ENCODE measurements around the gene HOXD8. TPM values are rescaled to one million over a fixed set of nuclear protein-coding genes. Genes with fewer than 3 reads are reported as not detected.

Gene HOXD8
- total and polyA plus RNA-seq, 9 of the 15 experiments (the other 6 are each of a cell fraction or from before 2014, with no cell fraction given) = 0.04 to 0.15 TPM; not detected in 7

DNA sequence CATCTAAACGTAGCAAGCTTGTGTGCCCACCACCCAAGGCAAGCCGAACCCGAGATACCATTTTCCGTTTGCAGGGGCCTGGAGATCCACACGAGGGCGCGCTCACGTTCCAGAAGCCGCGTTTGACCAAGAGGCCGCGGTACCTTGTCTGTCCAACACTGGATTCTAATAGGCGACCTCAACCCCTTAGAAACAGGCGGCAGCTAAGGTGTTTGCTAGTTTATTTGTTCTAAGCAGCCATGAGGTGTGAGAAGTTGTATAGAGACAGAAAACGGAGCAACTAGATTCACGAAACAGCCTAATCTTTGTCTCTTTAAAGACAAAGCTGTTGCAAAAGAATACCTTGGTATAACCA, 18.2 kb upstream of the HOXD8 start (continued):
- no peak for TF ChIP-seq RFX7 (CRISPR knock-in tag; IDR thresholded peaks at IDR 0.05)
- TF ChIP-seq MTA1 (IDR thresholded peaks at IDR 0.05; ENCODE audit: borderline replicate concordance) = no peak
- no peak for TF ChIP-seq POLR2A (conservative IDR thresholded peaks at IDR 0.05)
- no peak for TF ChIP-seq SRSF7 (optimal IDR thresholded peaks at IDR 0.05; ENCODE audit: low read depth, low read length)
- TF ChIP-seq ZNF583 (CRISPR knock-in tag; IDR thresholded peaks at IDR 0.05) = no peak
- TF ChIP-seq ZNF12 (CRISPR knock-in tag; IDR thresholded peaks at IDR 0.05) = no peak
- TF ChIP-seq C11orf30 (IDR thresholded peaks at IDR 0.05; ENCODE audit: low read depth) = no peak
- TF ChIP-seq BMI1 (IDR thresholded peaks at IDR 0.05; ENCODE audit: low read length) = peak; percentile 38; the same call in 1 of the 2 replicates
- TF ChIP-seq, protein P1, sequence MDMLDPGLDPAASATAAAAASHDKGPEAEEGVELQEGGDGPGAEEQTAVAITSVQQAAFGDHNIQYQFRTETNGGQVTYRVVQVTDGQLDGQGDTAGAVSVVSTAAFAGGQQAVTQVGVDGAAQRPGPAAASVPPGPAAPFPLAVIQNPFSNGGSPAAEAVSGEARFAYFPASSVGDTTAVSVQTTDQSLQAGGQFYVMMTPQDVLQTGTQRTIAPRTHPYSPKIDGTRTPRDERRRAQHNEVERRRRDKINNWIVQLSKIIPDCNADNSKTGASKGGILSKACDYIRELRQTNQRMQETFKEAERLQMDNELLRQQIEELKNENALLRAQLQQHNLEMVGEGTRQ (CRISPR knock-in tag; IDR thresholded peaks at IDR 0.05) = no peak
- peak; percentile 37 to 63 for TF ChIP-seq RAD21 (CRISPR knock-in tag; conservative IDR thresholded peaks at IDR 0.05 in 1 of 2, IDR thresholded peaks at IDR 0.05 in 1 of 2)
- TF ChIP-seq, protein P2, sequence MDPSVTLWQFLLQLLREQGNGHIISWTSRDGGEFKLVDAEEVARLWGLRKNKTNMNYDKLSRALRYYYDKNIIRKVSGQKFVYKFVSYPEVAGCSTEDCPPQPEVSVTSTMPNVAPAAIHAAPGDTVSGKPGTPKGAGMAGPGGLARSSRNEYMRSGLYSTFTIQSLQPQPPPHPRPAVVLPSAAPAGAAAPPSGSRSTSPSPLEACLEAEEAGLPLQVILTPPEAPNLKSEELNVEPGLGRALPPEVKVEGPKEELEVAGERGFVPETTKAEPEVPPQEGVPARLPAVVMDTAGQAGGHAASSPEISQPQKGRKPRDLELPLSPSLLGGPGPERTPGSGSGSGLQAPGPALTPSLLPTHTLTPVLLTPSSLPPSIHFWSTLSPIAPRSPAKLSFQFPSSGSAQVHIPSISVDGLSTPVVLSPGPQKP (CRISPR knock-in tag; IDR thresholded peaks at IDR 0.05) = no peak
- peak; percentile 30; the same call in 1 of the 2 replicates for TF ChIP-seq CXXC5 (CRISPR knock-in tag; IDR thresholded peaks at IDR 0.05)
- no peak for TF ChIP-seq TBP (optimal IDR thresholded peaks at IDR 0.05; ENCODE audit: low read depth, low read length)
- no peak for TF ChIP-seq PURB (CRISPR knock-in tag; IDR thresholded peaks at IDR 0.05; ENCODE audit: low read depth)
- no peak for TF ChIP-seq FOXA1 (IDR thresholded peaks at IDR 0.05; ENCODE audit: borderline replicate concordance)
- TF ChIP-seq, protein P3, sequence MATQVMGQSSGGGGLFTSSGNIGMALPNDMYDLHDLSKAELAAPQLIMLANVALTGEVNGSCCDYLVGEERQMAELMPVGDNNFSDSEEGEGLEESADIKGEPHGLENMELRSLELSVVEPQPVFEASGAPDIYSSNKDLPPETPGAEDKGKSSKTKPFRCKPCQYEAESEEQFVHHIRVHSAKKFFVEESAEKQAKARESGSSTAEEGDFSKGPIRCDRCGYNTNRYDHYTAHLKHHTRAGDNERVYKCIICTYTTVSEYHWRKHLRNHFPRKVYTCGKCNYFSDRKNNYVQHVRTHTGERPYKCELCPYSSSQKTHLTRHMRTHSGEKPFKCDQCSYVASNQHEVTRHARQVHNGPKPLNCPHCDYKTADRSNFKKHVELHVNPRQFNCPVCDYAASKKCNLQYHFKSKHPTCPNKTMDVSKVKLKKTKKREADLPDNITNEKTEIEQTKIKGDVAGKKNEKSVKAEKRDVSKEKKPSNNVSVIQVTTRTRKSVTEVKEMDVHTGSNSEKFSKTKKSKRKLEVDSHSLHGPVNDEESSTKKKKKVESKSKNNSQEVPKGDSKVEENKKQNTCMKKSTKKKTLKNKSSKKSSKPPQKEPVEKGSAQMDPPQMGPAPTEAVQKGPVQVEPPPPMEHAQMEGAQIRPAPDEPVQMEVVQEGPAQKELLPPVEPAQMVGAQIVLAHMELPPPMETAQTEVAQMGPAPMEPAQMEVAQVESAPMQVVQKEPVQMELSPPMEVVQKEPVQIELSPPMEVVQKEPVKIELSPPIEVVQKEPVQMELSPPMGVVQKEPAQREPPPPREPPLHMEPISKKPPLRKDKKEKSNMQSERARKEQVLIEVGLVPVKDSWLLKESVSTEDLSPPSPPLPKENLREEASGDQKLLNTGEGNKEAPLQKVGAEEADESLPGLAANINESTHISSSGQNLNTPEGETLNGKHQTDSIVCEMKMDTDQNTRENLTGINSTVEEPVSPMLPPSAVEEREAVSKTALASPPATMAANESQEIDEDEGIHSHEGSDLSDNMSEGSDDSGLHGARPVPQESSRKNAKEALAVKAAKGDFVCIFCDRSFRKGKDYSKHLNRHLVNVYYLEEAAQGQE (IDR thresholded peaks at IDR 0.05; ENCODE audit: borderline replicate concordance) = 0 out of 2 replicates have a peak, but pooled peaks have one; percentile 7
- TF ChIP-seq, protein P3 (CRISPR knock-in tag; IDR thresholded peaks at IDR 0.05; ENCODE audit: low read depth) = no peak
- TF ChIP-seq PRMT5 (CRISPR knock-in tag; IDR thresholded peaks at IDR 0.05) = no peak
- no peak for TF ChIP-seq SPI1 (IDR thresholded peaks at IDR 0.05; ENCODE audit: borderline replicate concordance, low read depth, low read length)
- TF ChIP-seq, protein P4, sequence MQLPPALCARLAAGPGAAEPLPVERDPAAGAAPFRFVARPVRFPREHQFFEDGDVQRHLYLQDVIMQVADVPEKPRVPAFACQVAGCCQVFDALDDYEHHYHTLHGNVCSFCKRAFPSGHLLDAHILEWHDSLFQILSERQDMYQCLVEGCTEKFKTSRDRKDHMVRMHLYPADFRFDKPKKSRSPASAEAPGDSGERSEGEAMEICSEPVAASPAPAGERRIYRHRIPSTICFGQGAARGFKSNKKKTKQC (CRISPR knock-in tag; IDR thresholded peaks at IDR 0.05) = no peak
- no peak for TF ChIP-seq RBM34 (IDR thresholded peaks at IDR 0.05; ENCODE audit: borderline replicate concordance, insufficient read depth, low read length)
- TF ChIP-seq SMC3 (conservative IDR thresholded peaks at IDR 0.05; ENCODE audit: insufficient read depth, low read depth, low read length) = peak; percentile 67

Data from K562 (cell line).